Measurements from ENCODE around the gene TUBB. TPM values are rescaled to one million over a fixed set of nuclear protein-coding genes. Genes with fewer than 3 reads are reported as not detected.

TUBB gene
- total RNA-seq, 4 donors from 2014 or later: 151 to 351 (median 255) TPM

DNA sequence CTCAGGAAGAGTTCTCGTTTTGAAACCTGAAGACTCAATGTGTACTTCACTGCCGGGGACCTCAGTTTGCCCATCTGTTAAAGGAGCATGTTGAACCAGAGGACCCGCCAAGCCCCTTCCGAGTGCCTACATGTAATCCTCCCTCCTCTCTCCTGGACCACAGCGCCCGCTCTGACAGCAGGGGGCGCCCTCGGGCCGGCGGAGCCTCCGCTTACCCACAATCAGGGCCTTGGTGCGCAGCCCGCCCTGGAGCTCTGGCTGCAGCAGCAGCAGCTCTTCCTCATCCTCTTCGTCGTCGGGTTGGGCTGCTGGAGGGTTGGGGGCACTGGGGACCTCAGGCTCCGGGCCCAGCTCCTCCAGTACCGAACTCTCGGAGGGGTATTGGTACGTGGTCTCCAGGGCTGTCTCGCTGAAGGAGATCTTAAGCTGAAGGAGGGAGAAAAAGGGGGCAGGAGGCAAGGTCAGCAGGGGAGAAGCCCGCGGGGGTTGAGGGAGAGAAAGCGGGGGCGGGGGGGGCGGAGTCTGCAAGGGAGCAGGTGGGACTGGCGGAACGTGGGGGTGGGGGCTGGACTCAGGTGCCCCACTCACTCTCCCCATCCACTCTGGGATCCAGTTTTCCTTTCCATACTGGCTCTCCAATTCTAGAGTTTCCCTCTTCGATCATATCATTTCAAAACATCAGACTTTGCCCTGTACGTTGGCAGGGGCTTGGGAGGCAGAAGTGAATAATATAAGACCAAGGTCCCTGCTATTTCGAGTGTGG is 41.0 kb upstream of the TUBB start:
- WGBS, 2 donors: 8 to 12% methylated on average over 10 to 13 of the region's 31 CpGs
- H3K36me3 ChIP-seq: peaks cover 8 to 47% (median 21%) of the 10 kb centered on the region in 3 donors
- intact Hi-C loops (cut with DNase I): loop anchor here (2.0 kb wide), 1 partner anchor 42 kb away; the partner anchor contains the start of gene TUBB
- peaks cover 37 to 57% (median 42%) of the 10 kb centered on the region in 3 donors for H3K4me1 ChIP-seq
- TF ChIP-seq, protein P1, sequence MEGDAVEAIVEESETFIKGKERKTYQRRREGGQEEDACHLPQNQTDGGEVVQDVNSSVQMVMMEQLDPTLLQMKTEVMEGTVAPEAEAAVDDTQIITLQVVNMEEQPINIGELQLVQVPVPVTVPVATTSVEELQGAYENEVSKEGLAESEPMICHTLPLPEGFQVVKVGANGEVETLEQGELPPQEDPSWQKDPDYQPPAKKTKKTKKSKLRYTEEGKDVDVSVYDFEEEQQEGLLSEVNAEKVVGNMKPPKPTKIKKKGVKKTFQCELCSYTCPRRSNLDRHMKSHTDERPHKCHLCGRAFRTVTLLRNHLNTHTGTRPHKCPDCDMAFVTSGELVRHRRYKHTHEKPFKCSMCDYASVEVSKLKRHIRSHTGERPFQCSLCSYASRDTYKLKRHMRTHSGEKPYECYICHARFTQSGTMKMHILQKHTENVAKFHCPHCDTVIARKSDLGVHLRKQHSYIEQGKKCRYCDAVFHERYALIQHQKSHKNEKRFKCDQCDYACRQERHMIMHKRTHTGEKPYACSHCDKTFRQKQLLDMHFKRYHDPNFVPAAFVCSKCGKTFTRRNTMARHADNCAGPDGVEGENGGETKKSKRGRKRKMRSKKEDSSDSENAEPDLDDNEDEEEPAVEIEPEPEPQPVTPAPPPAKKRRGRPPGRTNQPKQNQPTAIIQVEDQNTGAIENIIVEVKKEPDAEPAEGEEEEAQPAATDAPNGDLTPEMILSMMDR (IDR thresholded peaks at IDR 0.05): peak; percentile 91 to 98 (median 97)
- TF ChIP-seq POLR2A (IDR thresholded peaks at IDR 0.05): peak in 1 of 4 donors; percentile 10
- H3K27ac ChIP-seq: peak overlapping the region; percentile 5 to 99 (median 74)
- no peaks in the 10 kb centered on the region for H3K9me3 ChIP-seq
- H3K27me3 ChIP-seq: no peaks in the 10 kb centered on the region
- no peak for DNase-seq
- peak overlapping the region in 2 of 4 donors; percentile 73 to 86 for H3K4me3 ChIP-seq

DNA sequence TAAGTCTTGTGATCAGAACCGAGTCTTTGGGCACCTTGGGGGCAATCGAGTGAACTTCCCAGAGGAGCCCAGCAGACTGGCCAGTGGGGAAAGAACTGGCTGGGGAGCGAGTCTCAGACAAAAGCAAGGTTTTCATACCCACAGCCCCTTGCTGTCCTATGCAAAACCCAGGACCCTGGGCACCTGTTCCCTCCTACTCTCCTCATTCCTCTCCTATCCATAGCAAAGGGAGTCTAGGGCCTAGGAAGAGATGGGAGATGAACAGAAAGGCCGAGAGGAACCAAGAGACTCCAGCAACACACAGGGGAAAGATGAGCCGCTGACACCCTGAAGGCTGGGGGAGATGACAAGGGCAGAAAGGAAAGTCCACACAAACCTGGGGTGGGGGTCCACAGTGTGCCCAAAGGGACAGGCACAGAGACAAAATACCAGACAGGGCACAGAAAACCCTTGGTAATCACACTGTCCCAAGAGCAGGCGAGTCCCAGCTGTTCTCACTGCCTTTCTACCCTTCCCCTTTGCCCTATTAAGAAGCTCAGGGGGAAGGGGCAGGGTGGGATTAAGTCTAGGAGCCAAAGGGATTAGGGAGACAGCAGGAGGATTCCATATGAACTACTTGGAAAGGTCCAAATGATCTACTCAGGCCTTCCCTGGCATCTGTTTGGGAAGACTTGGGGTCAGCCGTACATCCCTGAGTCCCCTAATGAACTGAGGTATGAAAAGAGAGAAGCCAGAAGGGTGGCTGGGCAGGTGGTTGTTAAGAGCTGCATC is 40.2 kb upstream of the TUBB start:
- Histone ChIP-seq H3K9me3 (no peaks in the 10 kb centered on the region), H3K4me3 (peak overlapping the region in 2 of 4 donors; percentile 73 to 86), H3K27ac (peak overlapping the region; percentile 5 to 99 (median 74)), H3K36me3 (peaks cover 8 to 47% (median 21%) of the 10 kb centered on the region in 3 donors), H3K4me1 (peaks cover 43 to 65% (median 44%) of the 10 kb centered on the region in 3 donors), H3K27me3 (no peaks in the 10 kb centered on the region)
- TF ChIP-seq, protein P1 (IDR thresholded peaks at IDR 0.05): no peak
- TF ChIP-seq POLR2A (IDR thresholded peaks at IDR 0.05): no peak
- 38 to 55% methylated on average over 7 of the region's 7 CpGs for WGBS, 2 donors
- DNase-seq: no peak
- intact Hi-C loops (cut with DNase I): loop anchor here (2.0 to 10.0 kb wide), 2 partner anchors 41 to 205 kb away; partner anchors contain the start of genes DDR1 and TUBB

DNA sequence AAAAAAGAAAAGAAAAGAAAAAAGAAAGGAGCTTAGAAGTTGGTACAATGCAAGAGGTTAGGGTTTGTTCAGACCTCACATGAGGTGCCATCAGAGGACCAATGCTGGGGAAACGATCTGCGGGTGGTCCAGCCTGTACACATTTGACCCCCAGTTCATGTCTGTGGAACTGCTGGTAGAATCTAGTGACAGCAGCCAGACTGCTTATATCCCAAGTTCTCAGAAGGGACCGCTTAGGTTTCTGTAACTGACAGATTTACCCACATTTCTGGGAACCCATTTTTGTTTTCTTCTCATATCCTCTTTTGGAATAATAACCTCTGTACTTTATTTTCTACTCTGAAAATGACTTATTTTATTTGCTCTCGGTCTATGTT is 38.4 kb upstream of the TUBB start:
- no peak for DNase-seq

DNA sequence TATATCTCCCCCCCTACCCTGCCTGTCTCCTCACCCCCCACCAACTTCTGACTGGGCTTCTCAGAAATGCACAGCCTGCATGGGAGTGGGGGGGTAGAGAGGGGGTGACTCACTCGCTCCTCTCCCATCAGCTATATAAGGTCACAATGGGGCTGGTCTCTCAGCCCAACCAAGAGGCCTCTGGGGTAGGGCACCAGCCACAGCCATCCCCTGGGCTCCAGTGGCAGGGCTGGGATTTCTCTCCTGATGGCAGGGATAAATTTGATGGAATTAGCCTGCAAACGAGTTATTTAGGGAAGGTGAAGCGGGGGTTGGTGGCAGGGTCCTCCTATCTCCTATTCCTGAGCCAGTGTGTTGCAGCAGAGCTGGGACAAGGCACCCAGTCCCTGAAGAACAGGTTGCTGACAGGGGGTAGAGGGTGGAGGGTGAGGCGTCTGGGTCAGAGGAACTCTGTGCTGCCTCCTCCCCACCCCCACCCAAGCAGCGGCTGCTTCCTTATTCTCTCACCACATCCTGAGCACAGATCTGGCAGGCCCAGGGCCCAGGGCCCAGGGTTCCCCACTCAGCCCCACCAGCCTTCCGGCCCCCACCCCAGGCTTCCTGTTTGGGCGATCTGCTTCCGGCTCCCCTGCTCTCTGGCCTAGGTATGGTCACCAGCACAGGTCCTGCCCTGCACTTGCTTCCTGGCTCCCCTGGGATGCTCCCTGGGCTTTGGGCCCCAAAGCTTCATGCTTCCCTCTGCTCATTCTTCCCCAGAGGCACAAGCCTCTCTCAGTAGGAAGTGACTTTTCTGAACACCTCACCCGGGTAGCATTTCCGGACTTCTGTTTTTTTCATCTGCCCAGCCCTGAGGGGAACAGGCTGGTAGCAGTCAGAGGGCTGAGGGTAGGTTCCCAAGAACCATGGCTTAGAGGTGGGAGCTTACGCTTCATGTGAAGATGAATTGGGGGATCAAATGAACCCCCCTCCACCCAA is 37.7 kb upstream of the TUBB start:
- peak; percentile 70 for DNase-seq
- peaks cover 0 to 29% (median 7%) of the 10 kb centered on the region in 3 donors for H3K36me3 ChIP-seq
- intact Hi-C loops (cut with DNase I): loop anchor here (10.0 kb wide), 1 partner anchor 202 kb away; the partner anchor contains the start of gene DDR1
- H3K4me3 ChIP-seq: peak overlapping the region; percentile 73 to 92 (median 82)
- TF ChIP-seq, protein P1 (IDR thresholded peaks at IDR 0.05): no peak
- TF ChIP-seq POLR2A (IDR thresholded peaks at IDR 0.05): peak in 2 of 4 donors; percentile 55 to 59
- H3K9me3 ChIP-seq: no peaks in the 10 kb centered on the region
- 0 to 17% methylated on average over 3 to 6 of the region's 11 CpGs for WGBS, 2 donors
- H3K27me3 ChIP-seq: no peaks in the 10 kb centered on the region
- peaks cover 45 to 82% (median 53%) of the 10 kb centered on the region in 3 donors for H3K4me1 ChIP-seq
- peak overlapping the region; percentile 96 to 99 (median 98) for H3K27ac ChIP-seq

More for the DNA sequence above, 38.4 kb upstream of the TUBB start:
- WGBS, 2 donors: 20 to 37% methylated on average over 4 of the region's 4 CpGs
- Histone ChIP-seq H3K36me3 (peaks cover 4 to 35% (median 14%) of the 10 kb centered on the region in 3 donors), H3K27me3 (no peaks in the 10 kb centered on the region), H3K9me3 (no peaks in the 10 kb centered on the region), H3K4me3 (peak overlapping the region in 3 of 4 donors; percentile 73 to 92 (median 86)), H3K27ac (peak overlapping the region; percentile 96 to 99 (median 98)), H3K4me1 (peaks cover 44 to 80% (median 53%) of the 10 kb centered on the region in 3 donors)
- no peak for TF ChIP-seq POLR2A (IDR thresholded peaks at IDR 0.05)
- TF ChIP-seq, protein P1 (IDR thresholded peaks at IDR 0.05): no peak
- intact Hi-C loops (cut with DNase I): loop anchor here (10.0 kb wide), 1 partner anchor 203 kb away; the partner anchor contains the start of gene DDR1

All from esophagus squamous epithelium (tissue), 5 donors.